OCI-M2 (cell line): ENCODE measurements around the gene PGPEP1.
A peak's percentile ranks its signal among the peaks of the same experiment; 100 is the strongest.
"Not testable (repeated sequence)": the region's sequence is repeated elsewhere in the genome, so short reads cannot be mapped to it uniquely, and the experiment has no call there.

Experiments
- DNase-seq: peaks from one replicate; lab custom pipeline; 2025; ENCODE audit not compliant: unreplicated experiment; lab: John Stamatoyannopoulos, UW

PGPEP1 gene

DNA sequence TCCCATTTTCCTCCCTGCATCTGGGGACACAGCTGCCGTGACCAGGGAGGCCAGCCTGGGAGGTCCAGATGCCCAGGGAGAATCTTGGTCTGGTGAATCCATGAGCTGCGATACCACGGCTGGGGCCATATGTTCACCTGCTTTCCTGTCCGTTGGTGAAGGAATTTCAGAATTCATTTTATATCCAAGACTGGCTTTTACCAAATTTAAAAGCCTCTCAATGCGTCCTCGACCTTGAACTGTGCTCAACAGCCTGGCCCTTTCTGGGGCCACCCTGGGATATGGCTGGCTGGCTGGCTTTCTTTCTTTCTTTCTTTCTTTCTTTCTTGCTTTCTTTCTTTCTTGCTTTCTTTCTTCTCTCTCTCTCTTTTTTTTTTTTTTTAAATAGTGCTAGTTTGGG lies 23.4 kb downstream of the PGPEP1 start:
- DNase-seq, result no peak

- DNase-seq, result not testable (repeated sequence)
Observed at GRCh38 chr19:18364277-18364825, 24.0 kb downstream of the PGPEP1 start.

- DNase-seq, result no peak
Observed at GRCh38 chr19:18364826-18365528, 24.6 kb downstream of the PGPEP1 start.

DNA sequence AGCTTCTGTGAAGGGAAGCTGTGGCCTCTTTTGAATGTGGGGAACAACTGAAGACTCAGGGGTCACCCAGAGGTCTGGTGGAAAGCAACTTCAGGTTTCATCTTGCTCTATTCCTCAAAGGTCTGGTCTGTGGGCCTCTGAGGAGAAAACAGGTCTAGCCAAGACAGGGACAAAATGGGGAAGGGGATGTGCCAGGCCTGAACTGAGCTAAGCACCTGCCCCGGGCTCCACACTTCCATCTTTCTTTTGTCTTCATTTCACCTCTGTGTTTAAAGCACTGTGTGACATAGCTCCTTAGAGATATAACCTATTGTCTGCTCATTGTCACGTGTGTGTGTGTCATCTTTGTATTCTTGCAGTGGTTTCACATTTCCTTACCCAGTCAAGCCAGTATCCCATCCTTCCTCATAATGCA lies 25.6 kb downstream of the PGPEP1 start:
- no peak for DNase-seq

GRCh38 chr19:18368504-18369222 lies 28.3 kb downstream of the PGPEP1 start:
- no peak for DNase-seq

DNA sequence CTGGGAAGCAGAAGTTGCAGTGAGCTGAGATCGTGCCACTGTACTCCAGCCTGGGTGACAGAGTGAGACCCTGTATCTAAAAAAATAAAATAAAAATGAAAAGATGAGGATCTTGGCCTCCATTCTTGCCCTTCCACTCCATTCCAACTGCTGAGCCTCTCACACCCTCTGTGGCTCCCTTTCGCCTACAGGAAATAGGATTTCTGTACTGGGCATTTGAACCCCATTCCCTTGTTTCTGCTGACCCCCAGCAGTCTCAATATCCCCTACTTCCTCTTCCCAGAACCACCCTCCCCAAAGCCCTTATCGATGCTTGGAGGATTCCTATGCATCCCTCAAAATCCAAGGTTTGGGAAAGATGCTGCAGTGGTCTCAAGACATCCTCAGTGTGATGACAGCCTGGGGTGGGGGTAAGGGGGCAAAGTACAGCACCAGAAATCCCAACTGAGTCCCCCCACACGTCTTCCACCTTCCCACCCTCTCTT lies 33.1 kb downstream of the PGPEP1 start:
- no peak for DNase-seq

GRCh38 chr19:18373892-18374629 lies 33.7 kb downstream of the PGPEP1 start:
- DNase-seq, result peak; percentile 93

DNA sequence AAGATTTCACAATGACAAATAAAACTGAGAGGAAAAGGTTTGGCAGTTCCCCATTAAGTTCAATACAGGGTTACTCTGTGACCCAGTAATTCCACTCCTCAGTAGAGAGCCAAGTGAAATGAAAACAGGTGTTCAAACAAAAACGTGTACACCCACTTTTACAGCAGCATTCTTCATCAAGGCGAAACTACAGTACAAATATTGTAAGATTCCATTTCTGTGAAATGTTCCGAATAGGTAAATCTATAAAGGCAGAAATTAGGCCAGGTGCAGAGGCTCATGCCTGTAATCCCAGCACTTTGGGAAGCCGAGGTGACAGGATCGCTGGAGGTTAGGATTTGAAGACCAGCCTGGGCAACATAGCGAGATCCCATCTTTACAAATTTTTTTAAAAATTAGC lies 36.6 kb downstream of the PGPEP1 start:
- no peak for DNase-seq

DNA sequence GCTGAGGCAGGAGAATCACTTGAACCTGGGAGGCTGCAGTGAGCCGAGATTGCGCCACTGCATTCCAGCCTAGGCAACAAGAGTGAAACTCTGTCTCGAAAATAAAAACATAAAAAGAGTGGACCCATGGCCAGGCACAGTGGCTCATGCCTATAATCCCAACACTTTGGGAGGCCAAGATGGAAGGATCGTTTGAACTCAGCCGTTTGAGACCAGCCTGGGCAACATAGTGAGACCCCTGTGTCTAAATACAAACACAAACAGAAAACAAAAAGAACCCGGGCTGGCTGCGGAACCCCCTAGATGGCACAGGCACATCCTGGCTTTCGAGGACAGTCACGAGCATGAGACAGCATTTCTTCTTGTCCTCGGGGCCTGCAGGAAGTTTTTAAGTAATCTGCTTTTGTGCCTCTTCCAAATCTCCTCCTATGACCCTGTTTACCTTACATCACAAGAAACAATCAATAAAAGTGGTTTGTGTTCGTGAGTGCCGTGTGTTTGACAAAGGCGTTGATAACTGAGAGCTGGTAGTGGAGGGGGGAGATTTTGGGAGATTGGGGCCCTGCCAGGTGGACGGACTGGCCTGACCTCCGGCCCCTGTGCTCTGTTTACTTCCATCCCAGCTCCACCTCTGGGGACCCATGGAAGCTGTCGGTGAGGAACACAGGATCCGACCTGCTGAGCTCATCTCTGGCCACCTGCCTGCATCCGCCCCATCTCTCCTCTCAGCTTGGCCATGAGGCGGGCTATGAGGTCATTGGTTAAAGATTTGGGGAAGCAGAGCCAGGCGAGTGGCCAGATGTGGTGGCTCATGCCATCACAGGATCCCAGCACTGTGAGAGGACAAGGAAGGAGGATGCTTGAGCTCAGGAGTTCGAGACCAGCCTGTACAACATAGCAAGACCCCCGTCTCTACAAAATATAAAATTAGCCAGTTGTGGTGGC lies 39.7 kb downstream of the PGPEP1 start:
- no peak for DNase-seq

DNA sequence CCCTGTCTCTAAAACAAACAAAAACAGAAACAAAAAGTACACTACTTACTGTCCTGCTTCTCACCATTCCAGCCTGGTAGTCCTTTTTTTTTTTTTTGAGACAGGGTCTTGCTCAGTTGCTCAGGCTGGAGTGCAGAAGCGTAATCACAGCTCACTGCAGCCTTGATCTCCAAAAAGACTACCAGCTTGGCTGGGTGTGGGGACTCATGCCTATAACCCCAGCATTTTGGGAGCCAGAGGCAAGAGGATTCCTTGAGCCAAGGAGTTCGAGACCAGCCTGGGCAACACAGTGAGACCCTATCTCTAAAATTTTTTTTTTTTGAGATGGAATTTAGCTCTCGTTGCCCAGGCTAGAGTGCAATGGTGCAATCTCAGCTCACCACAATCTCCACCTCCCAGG lies 40.4 kb downstream of the PGPEP1 start:
- DNase-seq, result no peak

DNA sequence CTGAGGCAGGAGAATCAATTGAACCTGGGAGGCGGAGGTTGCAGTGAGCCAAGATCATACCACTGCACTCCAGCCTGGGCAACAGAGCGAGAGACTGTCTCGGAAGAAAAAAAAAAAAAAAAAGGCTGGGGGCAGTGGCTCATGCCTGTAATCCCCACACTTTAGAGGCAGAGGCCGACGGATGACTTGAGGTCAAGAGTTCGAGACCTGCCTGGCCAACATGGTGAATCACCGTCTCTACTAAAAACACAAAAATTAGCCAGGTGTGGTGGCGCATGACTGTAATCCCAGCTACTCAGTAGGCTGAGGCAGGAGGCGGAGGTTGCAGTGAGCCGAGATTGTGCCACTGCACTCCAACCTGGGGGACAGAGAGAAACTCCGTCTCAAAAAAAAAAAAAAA lies 43.2 kb downstream of the PGPEP1 start:
- DNase-seq, result not testable (repeated sequence)

- no peak for DNase-seq
Observed at GRCh38 chr19:18384775-18385174, 44.4 kb downstream of the PGPEP1 start.

GRCh38 chr19:18385359-18385674 lies 44.9 kb downstream of the PGPEP1 start:
- no peak for DNase-seq

GRCh38 chr19:18385675-18386542 lies 45.5 kb downstream of the PGPEP1 start, which contains the start of gene GDF15:
GDF15 (plus strand) TSS chr19:18386158; CDS start chr19:18386190, 32 bp downstream.
- DNase-seq, result no peak

DNA sequence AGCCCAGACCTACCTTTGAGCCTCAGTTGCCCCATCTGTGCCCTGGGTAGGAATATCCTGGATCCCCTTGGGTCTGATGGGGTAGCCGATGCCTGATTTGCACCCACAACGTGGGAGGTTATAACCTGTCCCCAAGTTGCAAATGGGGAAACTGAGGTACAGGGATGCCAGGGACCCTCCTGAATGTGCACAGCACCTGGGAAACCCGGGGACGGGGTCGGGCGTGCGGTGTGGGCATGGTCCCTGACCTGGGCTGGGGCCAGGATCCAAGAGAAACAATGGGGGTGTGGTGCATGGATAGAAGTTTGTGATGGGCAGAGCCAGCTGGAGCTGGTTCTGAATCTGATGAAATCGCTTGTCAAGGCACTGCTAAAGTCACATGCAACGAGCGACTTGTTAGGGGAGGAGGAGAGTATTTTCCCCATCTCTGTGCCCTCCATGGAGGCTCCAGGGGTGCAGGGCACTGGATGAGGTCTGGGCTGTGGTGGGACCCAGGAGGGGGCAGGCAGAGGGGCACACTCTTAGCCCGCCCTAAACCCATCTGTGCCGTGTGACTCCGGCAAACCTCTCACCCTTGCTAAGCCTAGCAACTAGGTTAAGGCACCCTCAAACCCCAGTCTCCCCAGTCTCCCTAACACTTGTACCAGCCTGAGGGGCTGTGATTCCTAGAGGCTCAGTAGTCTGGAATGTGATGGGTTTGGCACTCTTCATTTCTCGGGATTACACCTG lies 46.3 kb downstream of the PGPEP1 start:
- DNase-seq, result no peak

- DNase-seq, result no peak
Observed at GRCh38 chr19:18388100-18388959, 47.9 kb downstream of the PGPEP1 start.

DNA sequence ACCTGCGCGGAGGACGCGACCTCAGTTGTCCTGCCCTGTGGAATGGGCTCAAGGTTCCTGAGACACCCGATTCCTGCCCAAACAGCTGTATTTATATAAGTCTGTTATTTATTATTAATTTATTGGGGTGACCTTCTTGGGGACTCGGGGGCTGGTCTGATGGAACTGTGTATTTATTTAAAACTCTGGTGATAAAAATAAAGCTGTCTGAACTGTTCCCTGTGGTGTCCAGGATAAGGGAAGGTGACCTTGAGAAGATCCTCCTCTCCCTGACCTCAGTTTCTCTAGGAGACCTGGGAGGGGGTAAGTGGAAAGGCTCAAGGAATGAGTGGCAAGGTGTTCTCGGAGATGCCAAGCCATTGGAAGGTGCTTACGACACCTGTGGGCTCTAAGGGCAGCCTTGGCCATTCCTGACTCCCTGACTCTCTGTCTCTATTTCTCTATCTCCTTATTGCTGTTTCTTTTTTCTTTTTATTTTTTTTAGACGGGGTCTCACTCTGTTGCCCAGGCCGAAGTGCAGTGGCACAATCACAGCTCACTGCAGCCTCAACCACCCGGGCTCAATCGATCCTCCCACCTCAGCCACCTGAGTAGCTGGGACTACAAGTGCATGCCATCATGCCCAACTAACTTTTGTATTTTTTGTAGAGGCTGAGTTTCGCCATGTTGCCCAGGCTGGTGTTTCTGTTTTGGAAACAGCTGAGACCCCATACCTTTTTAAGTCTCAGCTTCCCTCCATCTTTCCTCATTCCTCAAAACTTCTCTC lies 48.7 kb downstream of the PGPEP1 start:
- DNase-seq, result no peak
